ENCODE data around the gene SLC16A2.

DNA sequence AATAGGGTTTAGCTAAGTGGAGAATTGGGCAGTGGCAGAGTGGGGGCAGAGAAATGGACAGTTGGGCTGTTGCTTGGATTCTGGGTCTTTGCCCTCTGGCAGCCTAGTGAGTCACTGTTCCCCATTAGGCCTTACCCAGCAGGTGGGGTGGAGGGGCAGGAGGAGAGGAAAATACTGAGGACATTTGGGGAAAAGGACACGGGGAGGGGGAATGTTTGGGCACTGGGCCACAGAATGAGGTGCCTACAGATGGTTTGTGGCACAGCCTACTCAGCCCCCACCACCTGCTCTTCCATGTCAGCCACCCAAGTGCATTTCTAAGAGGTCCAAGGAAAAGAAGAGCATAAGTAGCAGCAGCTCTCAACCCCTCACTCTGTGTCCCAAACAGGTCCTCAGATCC lies 13.0 kb downstream of the SLC16A2 start:
- TF ChIP-seq, protein P1, sequence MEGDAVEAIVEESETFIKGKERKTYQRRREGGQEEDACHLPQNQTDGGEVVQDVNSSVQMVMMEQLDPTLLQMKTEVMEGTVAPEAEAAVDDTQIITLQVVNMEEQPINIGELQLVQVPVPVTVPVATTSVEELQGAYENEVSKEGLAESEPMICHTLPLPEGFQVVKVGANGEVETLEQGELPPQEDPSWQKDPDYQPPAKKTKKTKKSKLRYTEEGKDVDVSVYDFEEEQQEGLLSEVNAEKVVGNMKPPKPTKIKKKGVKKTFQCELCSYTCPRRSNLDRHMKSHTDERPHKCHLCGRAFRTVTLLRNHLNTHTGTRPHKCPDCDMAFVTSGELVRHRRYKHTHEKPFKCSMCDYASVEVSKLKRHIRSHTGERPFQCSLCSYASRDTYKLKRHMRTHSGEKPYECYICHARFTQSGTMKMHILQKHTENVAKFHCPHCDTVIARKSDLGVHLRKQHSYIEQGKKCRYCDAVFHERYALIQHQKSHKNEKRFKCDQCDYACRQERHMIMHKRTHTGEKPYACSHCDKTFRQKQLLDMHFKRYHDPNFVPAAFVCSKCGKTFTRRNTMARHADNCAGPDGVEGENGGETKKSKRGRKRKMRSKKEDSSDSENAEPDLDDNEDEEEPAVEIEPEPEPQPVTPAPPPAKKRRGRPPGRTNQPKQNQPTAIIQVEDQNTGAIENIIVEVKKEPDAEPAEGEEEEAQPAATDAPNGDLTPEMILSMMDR (conservative IDR thresholded peaks at IDR 0.05; ENCODE audit: low read depth, low read length): no peak
- TF ChIP-seq EZH2 (IDR thresholded peaks at IDR 0.05; ENCODE audit: low read length, unreplicated experiment) (no peak), EZH2phosphoT487 (IDR thresholded peaks at IDR 0.05; ENCODE audit: borderline replicate concordance, low read length) (no peak)

All from PC-3 (cell line).